Colonic mucosa (tissue), 4 donors: ENCODE data around the gene USF3. TPM values are rescaled to one million over a fixed set of nuclear protein-coding genes. Genes with fewer than 3 reads are reported as not detected.

Experiments used
- DNase-seq: peaks from one replicate; pipeline ENCODE4 v3.0.0-alpha.2; 2020
- H3K27ac ChIP-seq: fragments of 200-600 bp; one replicate; pipeline ENCODE4 v1.8.0; 2021
- H3K27me3 ChIP-seq: fragments of 200-600 bp; one replicate; pipeline ENCODE4 v1.8.0; 2021
- H3K36me3 ChIP-seq: fragments of 200-600 bp; one replicate; pipeline ENCODE4 v1.8.0; 2021
- H3K4me1 ChIP-seq: fragments of 200-600 bp; one replicate; pipeline ENCODE4 v1.8.0; 2021; ENCODE audit warnings: mild to moderate bottlenecking
- H3K4me3 ChIP-seq: fragments of 200-600 bp; one replicate; pipeline ENCODE4 v1.8.0; 2021
- H3K9ac ChIP-seq, 2 donors: one replicate each; pipeline ENCODE4 v1.7.0; 2013; ENCODE audit warnings: control low read depth in 2 of 2, low read depth in 2 of 2, low read length in 2 of 2
- H3K9me3 ChIP-seq: fragments of 200-600 bp; one replicate; pipeline ENCODE4 v1.8.0; 2021
- CTCF ChIP-seq: fragments of 200-600 bp; IDR thresholded peaks from one replicate; pipeline ENCODE4 v1.8.0; 2022; ENCODE audit warnings: antibody characterized with exemption, mild to moderate bottlenecking
- intact Hi-C: fragments of 100-400 bp; cut with DNase I; formaldehyde crosslinking; loops from one replicate; pipeline ENCODE4 v1.14.1; 2022
- total RNA-seq, 2 donors: library from RNA; stranded (reverse); fragmentation: NEBNext Ultra II Directional in 1 of 2; extraction: Animal tissue kit (Norgen Biotek cat#: 25700) in 1 of 2; gene quantifications; one replicate each; pipeline ENCODE4 v1.2.1, GENCODE V29; 2021
- donor health status: healthy.
- donor health status: DM: no; HTN: no; CAD: no.
- donor health status: DM: no; HTN: no; CAD: no.

The USF3 gene, protein sequence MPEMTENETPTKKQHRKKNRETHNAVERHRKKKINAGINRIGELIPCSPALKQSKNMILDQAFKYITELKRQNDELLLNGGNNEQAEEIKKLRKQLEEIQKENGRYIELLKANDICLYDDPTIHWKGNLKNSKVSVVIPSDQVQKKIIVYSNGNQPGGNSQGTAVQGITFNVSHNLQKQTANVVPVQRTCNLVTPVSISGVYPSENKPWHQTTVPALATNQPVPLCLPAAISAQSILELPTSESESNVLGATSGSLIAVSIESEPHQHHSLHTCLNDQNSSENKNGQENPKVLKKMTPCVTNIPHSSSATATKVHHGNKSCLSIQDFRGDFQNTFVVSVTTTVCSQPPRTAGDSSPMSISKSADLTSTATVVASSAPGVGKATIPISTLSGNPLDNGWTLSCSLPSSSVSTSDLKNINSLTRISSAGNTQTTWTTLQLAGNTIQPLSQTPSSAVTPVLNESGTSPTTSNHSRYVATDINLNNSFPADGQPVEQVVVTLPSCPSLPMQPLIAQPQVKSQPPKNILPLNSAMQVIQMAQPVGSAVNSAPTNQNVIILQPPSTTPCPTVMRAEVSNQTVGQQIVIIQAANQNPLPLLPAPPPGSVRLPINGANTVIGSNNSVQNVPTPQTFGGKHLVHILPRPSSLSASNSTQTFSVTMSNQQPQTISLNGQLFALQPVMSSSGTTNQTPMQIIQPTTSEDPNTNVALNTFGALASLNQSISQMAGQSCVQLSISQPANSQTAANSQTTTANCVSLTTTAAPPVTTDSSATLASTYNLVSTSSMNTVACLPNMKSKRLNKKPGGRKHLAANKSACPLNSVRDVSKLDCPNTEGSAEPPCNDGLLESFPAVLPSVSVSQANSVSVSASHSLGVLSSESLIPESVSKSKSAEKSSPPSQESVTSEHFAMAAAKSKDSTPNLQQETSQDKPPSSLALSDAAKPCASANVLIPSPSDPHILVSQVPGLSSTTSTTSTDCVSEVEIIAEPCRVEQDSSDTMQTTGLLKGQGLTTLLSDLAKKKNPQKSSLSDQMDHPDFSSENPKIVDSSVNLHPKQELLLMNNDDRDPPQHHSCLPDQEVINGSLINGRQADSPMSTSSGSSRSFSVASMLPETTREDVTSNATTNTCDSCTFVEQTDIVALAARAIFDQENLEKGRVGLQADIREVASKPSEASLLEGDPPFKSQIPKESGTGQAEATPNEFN (N-terminal part only)
- total RNA-seq: 10 to 100 TPM; 18.4 to 22.7 TPM

- no peaks in the 10 kb centered on the region for H3K9me3 ChIP-seq
- H3K9ac ChIP-seq: peak within 1 kb of the TSS; percentile 95 to 99
- TF ChIP-seq CTCF: peak; percentile 30
- peak; percentile 85 for DNase-seq
- no peaks in the 10 kb centered on the region for H3K36me3 ChIP-seq
- peak within 1 kb of the TSS; percentile 68 for H3K4me3 ChIP-seq
- H3K27ac ChIP-seq: peak within 1 kb of the TSS; percentile 96
- intact Hi-C loops: no loop called here
- no peaks in the 10 kb centered on the region for H3K27me3 ChIP-seq
- H3K4me1 ChIP-seq: peaks cover 6% of the 10 kb centered on the region
These were observed at the start of gene USF3 for GRCh38 chr3:113695786-113696645. Gene USF3 (minus strand): TSS chr3:113696642. CDS start chr3:113674878, 21,764 bp downstream.

DNA sequence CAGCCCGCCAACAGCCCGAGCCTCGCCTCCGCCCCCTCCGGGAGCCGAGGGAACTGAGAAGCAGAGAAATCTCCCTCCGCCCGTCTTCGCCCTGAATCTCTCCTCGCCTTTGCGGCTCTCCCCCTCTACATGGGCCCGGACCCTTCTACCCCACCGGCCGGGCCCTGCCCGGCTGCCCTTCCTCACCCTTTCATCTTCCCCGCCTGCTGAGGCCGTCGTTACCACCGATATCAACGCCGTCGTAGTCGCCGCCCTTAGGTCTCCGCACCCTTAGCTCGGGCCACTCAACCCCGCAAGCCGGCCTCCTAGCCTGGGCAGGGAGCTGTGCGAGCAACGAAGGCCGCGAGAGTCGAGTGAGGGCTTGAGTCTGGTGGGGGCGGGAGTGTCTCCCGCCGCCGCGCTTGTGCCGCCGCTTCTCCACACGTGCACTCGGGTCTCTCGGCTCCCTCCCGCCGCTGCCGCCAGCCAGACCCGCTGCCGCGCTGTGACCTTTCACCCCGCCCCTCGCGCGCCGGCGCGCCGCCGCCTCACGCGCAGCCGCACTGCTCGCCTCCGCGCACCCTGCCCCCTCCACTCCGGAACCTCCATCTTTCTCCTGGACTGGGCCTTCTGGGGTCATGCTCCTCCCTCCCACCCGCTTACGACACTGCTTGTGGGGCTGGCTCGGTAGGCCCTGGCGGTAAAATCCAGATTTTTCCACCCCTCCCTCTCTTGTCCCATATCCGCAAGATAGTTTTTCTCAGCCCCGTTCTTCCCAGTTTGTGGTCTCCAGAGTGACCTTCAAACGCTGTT, 49.5 kb upstream of the USF3 start, which contains the start of gene NAA50:
Gene NAA50, minus strand, starts transcription at position 494 of the 792 bp plus-strand sequence. Its CDS starts 300 bp downstream, at position 194.
- peaks cover 12% of the 10 kb centered on the region for H3K4me1 ChIP-seq

DNA sequence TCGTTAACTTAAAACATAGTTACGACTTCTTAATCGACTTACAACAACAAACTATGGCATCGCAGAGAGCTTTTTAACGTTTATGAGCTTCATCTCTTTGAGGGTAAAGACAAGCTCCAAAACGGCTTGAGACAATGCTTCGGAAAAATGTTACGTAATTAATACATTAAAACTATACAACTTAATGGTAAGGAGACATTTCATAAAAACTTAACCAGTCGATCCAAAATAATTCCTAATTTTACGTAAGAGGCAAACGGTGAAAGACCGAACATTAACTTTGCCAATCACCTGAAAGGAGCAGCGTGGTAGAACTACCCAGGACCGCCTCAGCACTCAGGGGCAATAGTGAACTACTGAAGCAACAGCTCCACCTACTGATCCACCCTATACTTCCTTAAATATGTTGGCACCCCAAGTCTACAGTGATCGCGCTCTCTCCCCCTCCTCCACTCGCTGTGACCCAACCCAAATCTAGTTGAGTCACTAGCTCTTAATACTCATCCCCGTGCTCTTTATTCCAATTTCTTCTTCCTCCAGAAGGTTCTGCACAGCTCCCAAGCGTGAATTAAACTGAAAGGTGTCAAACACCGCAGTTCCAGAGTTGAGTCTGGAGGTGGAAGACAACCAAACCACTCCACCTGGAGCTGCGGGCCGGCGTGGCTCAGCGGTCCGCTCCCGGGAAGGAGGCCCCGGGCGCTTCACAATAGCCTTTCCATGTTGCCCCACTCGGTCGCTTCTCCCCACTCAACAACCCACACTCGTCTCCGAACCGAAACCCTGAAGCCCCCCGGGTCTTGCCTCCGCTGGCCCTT, 48.7 kb upstream of the USF3 start:
- peak; percentile 49 for TF ChIP-seq CTCF
- no peaks in the 10 kb centered on the region for H3K27me3 ChIP-seq
- peaks cover 12% of the 10 kb centered on the region for H3K4me1 ChIP-seq
- peak overlapping the region; percentile 88 for H3K4me3 ChIP-seq
- peak overlapping the region; percentile 87 to 99 for H3K9ac ChIP-seq
- peak; percentile 88 for DNase-seq
- H3K27ac ChIP-seq: peak overlapping the region; percentile 98
- intact Hi-C loops: loop anchor here (10.0 kb wide), 2 partner anchors 250 to 310 kb away; partner anchors contain the start of genes CCDC191 and QTRT2
- no peaks in the 10 kb centered on the region for H3K9me3 ChIP-seq
- no peaks in the 10 kb centered on the region for H3K36me3 ChIP-seq

More for the DNA sequence above, 49.5 kb upstream of the USF3 start, which contains the start of gene NAA50:
- H3K27me3 ChIP-seq: no peaks in the 10 kb centered on the region
- peak within 1 kb of the TSS; percentile 88 for H3K4me3 ChIP-seq
- H3K9ac ChIP-seq: peak within 1 kb of the TSS; percentile 87 to 99
- TF ChIP-seq CTCF: no peak
- H3K9me3 ChIP-seq: no peaks in the 10 kb centered on the region
- no peaks in the 10 kb centered on the region for H3K36me3 ChIP-seq
- intact Hi-C loops: loop anchor here (10.0 kb wide), 2 partner anchors 251 to 309 kb away; partner anchors contain the start of genes CCDC191 and QTRT2
- DNase-seq: peak; percentile 94
- peak within 1 kb of the TSS; percentile 98 for H3K27ac ChIP-seq
